Ecto neural progenitor cell (in vitro differentiated cells): ENCODE results near the gene ZNF81.
A peak's percentile ranks its signal among the peaks of the same experiment; 100 is the strongest.
"Not testable (repeated sequence)": the region's sequence is repeated elsewhere in the genome, so short reads cannot be mapped to it uniquely, and the experiment has no call there.

Experiments used
- DNase-seq: peaks from one replicate; pipeline ENCODE4 v3.0.0-alpha.2; 2018; ENCODE audit warnings: low spot score

The ZNF81 gene

DNA sequence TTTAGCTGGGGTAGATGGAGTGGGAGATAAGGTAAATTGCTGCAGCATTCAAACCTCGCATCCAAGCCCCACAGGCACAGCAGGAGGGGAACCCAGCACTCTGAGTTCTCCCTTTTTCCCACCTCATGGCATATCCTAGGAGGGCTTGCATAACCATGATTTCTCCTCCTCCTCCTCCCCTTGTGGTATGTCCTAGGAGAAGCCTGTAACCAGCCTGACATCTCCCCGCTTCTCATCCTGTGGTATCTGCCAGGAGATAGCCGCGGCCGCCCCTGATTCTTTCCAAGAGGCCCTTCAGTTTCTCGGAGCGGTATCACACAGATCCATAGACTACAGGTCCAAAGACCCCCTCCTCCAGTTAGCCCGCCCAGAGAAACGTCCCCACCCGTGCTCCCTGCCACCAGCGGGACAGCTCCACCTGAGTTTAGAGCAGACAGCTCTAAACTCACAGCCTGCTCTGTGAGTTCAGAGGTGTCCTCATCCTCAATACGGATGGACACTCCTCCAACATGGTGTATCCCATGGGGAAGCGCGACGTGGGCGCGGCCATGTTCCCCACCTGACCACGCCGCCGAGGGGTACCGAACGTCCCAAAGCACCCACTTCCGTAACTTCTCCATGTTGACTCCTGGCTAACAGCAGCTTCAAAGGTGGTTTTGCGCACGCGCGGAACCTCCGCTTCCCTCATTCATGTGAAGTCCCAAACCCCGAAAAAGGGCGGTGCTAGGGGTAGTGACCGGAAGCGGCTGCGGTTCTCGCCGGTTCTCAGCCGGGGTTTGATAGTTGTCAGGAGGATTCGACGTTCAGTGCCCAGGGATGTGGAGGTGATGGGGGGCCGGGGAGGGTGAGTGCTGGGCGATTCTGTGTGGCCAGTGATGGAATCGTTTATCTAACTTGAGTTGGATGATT lies at the start of gene ZNF81:
Gene ZNF81, plus strand, starts transcription at position 739 of the 909 bp plus-strand sequence. CDS start 9,366 bp downstream, outside the sequence.
- DNase-seq: peak; percentile 95

DNA sequence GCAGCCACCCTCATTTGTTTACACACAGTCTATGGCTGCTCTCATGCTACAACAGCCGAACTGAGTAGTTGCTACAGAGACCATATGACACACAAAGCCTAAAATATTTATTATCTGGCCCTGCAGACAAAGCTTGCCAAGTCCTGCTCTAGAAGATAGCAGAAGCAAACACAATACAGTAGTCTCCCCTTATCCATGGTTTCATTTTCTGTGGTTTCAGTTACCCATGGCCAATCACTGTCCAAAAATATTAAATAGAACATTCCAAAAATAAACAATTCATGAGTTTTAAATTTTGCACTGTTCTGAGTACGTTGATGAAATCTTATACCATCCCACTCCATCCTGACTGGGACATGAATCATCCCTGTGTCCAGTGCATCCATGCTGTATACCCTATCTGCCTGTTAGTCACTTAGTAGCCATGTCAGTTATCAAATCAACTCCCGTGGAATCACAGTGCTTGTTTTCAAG lies 40.2 kb upstream of the ZNF81 start:
- DNase-seq: no peak

DNA sequence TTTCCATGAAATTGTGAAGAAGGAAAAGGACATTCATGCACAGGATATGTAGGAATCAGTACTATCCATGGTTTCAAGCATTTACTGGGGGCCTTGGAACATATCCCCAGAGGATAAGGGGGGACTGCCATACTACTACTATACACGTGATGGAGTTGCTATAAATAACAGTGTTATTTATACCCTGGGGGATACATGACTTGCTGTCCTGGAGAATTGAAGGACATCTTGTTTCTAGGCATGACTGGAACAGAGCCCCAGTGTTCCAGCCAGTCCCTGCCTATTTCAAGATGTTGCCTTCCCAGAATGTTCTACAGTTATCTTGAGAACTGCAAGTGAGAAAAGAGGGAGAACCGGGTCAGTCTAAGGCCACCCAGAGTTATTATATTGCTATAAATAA lies 39.6 kb upstream of the ZNF81 start:
- no peak for DNase-seq

DNA sequence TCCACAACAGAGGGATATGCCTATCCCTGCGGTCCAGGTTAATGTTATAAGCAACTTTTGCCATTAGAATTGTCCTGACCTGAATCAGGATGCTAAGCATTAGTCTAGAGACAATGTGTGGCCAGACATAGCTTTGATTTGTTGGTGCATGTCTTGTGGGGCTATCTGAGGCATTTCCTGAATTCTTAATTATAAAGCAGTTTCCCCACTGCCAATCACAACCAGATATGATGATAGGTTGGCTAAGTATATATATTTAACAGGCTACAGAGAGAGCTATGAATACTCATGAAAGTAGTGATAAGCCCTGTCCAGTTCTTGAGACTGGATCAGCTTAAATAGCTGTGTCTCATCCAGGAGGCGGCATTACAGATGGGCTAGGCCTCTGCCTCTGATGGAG lies 37.8 kb upstream of the ZNF81 start:
- no peak for DNase-seq

DNA sequence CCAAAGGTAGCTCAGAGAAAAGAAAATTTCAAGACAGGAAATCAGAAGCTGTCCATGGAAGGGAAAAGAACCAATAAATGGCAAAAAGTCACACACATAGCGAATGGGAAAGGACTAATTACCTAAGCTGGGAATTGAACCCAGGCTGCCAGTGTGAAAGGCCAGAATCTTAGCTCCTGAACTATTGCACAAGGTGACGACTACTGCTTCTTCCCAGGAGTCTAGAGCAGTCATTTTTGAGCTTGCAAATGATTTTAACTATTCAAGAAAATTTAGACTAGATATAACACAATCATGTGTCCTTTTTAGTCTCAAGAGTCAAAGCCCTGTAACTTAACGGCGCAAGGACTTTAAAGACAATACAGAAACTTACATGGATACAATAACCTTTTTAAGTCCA lies 34.1 kb upstream of the ZNF81 start:
- DNase-seq: no peak

DNA sequence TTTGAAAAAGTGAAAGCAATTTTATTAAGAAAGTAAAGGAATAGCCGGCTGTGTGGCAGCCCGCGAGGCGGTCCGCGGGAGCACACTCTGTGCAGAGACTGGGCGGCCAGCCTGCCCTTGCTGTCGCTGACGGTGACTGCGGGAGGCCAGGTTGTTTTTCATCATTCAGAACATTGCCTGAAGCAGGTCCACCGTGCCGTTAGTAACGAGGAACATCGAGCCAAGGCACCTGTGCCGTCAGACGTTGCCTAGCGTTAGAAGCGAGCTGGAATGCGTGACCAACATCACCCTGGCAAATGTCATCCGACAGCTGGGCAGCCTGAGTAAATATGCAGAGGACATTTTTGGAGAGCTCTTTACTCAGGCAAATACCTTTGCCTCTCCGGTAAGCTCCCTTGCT lies 33.6 kb upstream of the ZNF81 start:
- not testable (repeated sequence) for DNase-seq

DNA sequence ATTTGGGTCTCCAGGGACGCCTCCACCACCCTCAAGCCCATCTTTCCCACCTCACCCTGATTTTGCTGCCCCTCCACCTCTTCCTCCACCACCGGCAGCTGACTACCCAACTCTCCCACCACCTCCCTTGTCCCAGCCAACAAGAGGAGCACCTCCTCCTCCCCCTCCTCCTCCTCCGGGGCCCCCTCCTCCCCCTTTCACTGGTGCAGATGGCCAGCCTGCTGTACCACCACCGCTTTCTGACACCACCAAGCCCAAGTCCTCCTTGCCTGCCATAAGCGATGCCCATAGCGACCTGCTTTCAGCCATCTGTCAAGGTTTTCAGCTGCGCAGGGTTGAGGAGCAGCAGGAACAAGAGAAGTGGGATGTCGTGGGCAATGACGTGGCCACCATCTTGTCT lies 32.4 kb upstream of the ZNF81 start:
- no peak for DNase-seq

DNA sequence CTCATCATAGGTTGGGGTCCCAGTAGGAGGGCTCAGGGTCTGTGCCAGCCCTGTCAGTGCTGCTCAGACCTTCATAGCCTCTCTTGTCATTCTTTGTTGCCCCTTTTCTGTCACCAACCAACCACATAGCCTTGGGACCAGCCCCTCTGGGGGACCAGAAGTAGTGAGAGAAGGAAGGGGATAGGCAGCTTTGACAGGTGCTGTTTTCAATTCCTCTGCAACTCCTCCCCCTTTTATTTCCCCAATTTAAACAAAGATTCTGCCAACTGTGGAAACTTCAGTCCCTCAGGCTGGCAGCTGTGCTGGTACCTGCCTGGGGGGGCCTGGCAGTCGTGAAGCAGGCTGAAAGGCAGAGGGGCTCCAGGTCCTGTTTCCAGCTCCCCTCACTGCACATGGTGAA lies 30.9 kb upstream of the ZNF81 start:
- not testable (repeated sequence) for DNase-seq

DNA sequence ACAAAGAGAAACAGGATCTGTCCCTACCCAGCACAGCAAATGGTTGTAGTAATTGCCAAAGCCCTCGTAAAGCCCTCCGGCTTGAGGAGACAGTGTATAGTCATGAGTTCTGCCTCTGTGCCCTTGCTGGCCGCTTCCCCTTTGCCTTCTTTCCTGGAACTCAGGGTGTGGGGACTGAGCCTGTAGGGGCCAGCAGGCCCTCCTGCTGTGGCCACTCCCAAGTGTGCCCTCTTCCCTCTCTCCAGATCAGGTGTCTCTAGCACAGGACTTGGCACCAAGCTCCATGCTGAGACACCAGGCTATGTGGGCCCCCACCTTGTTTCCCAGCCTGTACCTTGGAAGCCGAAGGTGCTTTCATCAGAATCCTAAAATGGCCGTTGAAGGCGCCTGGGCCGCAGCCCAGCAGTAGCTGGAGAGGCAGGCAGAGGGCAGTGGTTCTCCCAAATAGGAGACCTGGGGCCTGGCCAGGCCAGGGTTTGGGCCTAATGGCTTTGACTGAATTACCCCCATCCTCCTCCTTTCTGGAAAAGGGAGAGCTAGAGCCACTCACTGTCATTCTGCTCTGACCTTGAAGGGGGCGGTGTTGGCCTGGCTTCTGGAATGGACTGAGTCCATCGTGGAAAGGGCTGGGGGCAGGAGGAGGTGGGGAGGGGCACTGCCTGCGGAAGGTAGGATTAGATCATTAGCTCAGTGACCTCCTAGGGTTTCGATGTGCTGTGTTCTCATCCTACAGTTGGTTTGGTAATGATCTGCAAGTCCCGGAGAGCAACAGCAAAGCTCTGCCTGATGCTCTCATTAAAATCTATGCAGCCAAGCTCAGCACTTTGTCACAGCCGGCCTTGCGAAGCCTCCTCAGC lies 30.1 kb upstream of the ZNF81 start:
- peak; percentile 46 for DNase-seq

DNA sequence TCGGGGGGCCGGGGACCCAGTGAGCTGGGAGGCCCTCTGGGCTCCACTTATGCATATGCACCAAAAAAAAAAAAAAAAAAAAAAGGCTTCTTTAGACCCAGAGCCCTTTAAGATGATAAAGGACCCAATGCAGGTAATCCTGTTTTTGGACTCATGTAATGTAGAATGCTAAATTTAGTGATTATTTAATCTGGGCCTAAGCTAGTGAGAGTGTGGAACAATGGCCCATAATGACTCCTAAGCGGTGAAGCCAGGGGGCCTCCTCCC lies 29.5 kb upstream of the ZNF81 start:
- DNase-seq: not testable (repeated sequence)

DNA sequence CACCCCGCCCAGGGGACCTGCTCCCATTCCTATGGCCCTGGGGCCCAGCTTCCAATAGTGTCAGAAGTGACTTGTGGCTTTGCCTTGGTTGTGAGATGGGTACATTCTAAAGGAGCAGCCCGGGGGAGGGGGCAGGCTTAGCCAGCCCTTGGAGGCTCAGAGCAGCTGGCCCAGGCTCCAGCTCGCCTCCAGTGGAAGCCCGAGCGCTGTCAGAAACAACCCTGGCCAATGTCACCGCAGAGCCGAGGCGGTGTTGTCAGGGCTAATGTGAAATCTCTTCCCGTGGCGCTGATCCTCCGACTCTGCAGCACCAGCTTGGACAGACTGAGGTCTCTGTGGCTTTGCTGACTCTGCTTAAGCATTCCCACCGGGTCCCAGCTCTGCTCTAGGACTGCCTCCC lies 29.2 kb upstream of the ZNF81 start:
- no peak for DNase-seq

DNA sequence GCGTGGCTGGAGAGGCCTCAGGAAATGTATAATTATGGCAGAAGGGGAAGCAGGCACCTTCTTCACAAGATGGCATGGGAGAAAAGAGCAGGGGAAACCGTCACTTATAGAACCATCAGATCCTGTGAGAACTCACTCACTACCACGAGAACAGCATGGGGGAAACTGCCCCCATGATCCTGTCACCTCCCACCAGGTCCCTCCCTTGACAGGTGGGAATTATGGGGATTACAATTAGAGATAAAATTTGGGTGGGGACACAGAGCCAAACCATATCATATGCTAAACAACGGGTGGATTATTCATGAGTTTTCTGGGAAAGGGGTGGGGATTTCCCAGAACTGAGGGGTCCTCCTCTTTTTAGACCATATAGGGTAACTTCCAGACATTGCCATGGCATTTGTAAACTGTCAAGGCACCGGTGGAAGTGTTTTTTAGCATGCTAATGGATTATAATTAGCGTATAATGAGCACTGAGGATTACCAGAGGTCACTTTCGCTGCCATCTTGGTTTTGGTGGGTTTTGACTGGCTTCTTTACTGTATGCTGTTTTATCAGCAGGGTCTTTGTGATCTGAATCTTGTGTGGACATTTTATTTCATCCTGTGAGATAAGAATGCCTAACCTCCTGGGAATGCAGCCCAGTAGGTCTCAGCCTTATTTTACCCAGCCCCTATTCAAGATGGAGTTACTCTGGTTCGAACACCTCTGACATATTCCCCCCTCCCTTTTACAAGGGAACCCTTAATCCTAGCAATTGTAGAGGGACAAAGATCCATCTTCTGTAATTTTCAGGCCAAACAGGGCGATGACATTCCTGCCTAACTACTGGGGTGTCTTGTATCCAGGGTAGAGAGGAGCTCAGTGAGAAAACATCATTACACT lies 27.6 kb upstream of the ZNF81 start:
- DNase-seq: no peak

DNA sequence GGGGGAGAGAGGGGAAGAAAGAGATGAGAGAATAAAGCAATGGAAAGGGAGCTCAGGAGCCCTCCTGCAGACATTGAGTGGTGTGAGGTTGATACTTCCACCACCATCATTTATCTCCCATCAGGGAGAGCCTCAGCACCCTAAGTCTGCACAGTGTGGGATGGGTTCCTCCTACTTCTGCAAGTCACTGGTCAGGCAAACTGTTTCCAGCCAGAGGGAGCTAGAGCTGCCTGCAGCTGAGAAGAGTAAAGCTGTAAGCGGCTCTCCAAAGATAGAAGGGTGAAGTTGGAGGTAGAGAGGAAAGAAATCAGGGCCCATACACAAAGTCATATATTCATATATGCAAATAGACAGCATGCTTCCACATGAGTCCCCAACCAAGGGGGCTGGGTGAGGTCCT lies 21.9 kb upstream of the ZNF81 start:
- no peak for DNase-seq

DNA sequence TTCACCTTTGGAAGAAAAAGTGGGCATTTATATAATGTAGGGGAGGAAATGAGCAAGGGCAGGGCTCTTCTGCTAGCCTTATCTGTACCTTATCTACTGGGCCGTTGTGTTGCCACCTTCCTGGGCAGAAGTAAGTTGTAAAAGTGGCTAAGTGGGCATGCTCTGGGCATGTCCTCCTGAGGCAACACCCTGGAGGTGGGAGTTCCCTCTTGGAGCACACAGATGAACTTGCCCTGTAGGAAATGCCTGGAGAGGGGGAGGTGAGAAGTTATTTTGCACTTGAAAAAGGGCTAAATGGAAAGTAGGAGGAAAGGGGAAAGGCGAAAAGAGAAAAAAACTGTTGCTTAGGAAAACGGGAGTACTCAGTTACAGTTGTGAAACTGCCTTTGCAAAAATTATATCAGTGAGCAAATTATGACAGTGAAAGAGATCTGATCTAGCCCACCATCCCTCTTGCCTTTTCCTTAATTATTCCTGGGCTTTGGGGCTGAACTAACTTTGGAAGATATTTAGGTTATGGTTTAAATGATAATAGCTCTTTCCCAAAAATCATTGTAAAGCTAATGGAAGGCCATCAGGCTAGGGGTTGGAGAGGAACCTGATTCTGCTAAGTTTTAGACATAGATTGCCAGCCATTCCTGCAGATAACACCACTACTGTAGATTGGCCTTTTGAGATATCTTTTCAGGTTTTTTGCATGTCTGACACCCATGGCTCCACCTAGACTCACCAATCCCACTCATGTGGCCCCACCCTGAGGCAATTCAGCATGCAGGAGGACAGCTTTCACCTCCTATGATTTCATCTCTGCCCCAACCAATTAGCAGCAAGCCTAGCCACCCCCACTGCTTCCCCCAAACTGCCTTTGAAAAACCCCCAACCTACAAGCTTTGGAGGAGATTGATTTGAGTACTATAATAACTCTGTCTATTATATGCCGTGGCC lies 20.5 kb upstream of the ZNF81 start:
- DNase-seq: no peak

DNA sequence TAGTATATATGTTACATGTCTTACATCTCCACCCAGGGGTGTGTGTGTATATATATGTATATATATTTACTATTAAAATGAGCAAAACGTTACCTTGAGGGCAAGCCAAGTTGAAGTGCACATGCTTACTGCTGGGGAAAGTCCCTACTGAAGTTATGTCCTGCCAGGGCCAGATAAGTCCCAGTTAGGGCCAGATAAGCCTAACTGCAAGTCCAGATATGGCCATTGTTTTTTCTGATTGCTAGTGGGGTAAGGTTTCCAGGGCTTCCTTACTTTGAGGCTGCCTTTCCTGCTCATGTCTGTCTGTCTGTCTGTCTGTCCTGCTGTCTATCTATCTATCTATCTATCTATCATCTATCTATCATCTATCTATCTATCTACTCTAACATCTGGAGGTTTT lies 19.3 kb upstream of the ZNF81 start:
- no peak for DNase-seq

DNA sequence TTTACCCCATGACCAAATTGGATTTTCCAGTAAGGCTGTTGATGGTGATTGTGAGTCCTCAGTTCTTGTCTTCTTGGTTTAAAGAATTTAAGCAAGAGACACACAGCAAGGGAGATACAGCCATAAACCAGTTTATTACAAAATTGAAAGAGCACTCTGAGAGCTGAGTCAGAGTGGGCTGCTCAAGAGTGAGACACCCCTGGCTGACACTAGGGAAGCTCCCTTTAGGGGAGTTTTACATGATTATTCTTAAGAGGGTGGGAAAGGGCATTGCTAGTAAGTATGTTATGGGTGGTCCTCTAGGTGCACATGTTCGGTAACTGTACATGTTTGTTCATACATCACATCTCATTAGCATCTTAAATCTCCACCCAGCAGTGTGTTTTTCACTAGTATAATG lies 18.8 kb upstream of the ZNF81 start:
- DNase-seq: no peak

DNA sequence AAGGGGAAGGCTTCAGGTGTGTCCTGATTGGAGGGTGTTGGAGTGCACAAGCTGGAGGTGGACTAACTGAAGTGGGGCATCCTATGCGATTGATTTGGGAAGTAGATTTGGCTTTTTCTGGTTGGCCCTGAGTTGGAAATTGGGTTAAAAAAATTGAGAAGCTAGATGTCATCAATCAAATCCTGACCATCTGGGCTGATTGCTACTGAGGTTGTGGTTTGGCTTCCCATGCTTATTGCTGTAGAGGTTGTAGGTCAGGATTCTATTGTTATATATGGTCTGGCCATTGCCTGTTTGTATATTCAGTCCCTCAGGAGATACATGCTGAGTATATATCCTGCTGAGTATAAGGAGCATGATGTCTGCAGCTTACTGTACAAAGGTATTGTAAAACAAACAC lies 7.7 kb upstream of the ZNF81 start:
- no peak for DNase-seq

DNA sequence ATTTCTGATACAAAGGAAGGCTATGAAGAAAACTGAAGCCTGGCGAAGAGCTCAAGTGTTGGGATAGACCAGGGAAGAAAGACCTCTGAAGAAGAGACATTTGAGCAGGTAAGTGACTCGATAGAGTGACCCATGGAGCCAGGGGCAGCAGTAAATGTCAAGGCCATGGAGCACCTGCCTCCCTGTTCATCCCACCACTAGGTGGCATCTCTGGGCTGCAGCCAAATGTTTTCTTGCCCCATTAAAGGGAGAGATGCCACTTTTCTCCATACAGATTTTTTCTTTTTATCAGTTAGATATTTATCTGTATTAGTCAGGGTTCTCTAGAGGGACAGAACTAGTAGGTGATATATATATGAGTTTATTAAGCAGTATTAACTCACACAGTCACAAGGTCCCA lies 4.9 kb upstream of the ZNF81 start:
- no peak for DNase-seq

DNA sequence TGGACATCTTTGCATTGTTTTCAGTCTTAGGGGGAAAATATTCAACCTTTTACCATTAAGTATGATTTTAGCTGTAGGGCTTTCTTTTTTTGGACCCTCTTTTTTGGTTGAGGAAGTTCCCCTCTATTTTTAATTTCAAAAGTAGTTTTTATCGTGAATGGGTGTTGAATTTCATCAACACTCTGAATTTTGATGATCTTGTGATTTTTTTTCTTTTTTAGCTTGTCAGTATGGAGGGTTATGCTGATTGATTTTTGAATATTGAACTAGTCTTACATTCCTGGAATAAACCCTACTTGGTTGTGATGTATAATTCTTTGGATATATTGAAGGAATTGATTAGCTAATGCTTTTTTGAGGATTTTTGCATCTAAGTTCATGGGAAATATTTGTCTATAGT lies 1.7 kb downstream of the ZNF81 start:
- DNase-seq: no peak

DNA sequence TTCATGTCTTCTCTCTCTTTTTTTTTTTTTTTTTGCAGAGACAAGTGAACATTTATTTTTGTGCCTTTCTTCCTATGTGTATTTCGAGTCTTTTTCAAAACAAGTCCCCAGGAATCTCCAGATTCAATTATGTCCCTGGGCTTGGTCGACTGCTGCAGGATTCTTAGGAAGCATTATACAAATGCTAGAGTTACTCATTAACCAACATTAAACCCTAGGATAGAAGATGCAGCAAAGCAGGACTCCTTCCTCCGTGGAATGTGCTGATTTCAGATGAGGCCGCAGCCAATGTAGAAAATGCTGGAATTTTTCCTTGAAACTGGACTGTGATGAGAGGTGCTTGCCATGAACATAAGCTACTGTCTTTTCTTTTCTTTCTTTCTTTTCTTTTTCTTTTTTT lies 3.4 kb downstream of the ZNF81 start:
- no peak for DNase-seq

DNA sequence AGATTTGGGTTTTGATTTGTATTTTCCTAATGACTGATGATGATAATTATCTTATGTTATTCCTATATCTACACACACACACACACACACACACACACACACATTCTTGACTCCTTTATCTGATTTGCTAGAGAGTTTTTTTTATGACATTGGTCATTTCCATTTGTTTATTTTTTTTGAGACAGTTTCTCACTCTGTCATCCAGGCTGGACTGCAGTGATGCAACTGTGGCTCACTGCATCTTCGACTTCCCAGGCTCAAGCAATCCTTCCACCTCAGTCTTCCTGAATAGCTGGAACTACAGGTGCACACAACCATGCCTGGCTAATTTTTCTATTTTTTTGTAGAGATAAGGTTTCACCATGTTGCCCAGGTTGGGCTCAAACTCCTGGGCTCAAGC lies 6.7 kb downstream of the ZNF81 start:
- no peak for DNase-seq
